GM12892 (cell line): ENCODE data around the gene TBC1D24.

Source experiments
- POLR2A ChIP-seq: IDR thresholded peaks from 2 replicates; pipeline ENCODE4 v1.6.1; 2011; ENCODE audit warnings: low read depth, low read length, control low read depth
- POLR2AphosphoS5 ChIP-seq: IDR thresholded peaks from 2 replicates; pipeline ENCODE4 v1.6.1; 2011; ENCODE audit warnings: low read depth, low read length, control low read depth

- TF ChIP-seq POLR2AphosphoS5 (no peak), POLR2A (no peak)
Observed at GRCh38 chr16:2487903-2488531, 13.1 kb downstream of the TBC1D24 start.
